ENCODE data around the gene NKD1.

Gene NKD1

GRCh38 chr16:50674831-50675230 lies 126.6 kb downstream of the NKD1 start:
- WGBS, 2 donors (ENCODE audit: extremely low coverage in 2 of 2, insufficient read length in 2 of 2, insufficient replicate concordance in 1 of 2): no CpG with 5 or more reads among the region's 4 CpGs
- Histone ChIP-seq H3K4me1 (ENCODE audit: control insufficient read depth in 2 of 2, insufficient read depth in 1 of 2, low read depth in 1 of 2, low read length in 2 of 2) (no peaks in the 10 kb centered on the region), H3K9ac (ENCODE audit: low read depth, low read length, poor library complexity) (no peak overlapping the region), H3K4me2 (ENCODE audit: insufficient read depth, low read length, poor library complexity, severe bottlenecking) (no peak overlapping the region), H3K14ac (ENCODE audit: low read length) (no peak overlapping the region), H3K79me1 (ENCODE audit: low read depth, low read length) (no peaks in the 10 kb centered on the region), H4K91ac (ENCODE audit: low read depth, low read length, poor library complexity) (no peak overlapping the region), H3K36me3 (replicated peaks in 1 of 2; ENCODE audit: control insufficient read depth in 2 of 2, insufficient read depth in 2 of 2, low read length in 2 of 2) (no peaks in the 10 kb centered on the region), H2BK5ac (ENCODE audit: low read length) (no peak overlapping the region), H2BK15ac (ENCODE audit: low read length) (no peak overlapping the region), H2AK5ac (ENCODE audit: low read depth, low read length) (no peak overlapping the region), H3K23ac (ENCODE audit: low read depth, low read length, poor library complexity) (no peak overlapping the region), H3K4ac (ENCODE audit: low read length) (no peak overlapping the region), H3K4me3 (ENCODE audit: low read length in 2 of 2) (no peak overlapping the region), H3K9me3 (replicated peaks in 1 of 2; ENCODE audit: control insufficient read depth in 2 of 2, insufficient read depth in 1 of 2, low read depth in 1 of 2, low read length in 2 of 2) (peaks cover 10 to 15% of the 10 kb centered on the region in 2 donors), H2BK120ac (ENCODE audit: low read depth, low read length) (no peak overlapping the region), H3K27me3 (ENCODE audit: control insufficient read depth in 3 of 3, insufficient read depth in 3 of 3, low read depth in 1 of 3, low read length in 3 of 3) (no peaks in the 10 kb centered on the region), H3K27ac (replicated peaks; ENCODE audit: low read length) (no peak overlapping the region), H2AFZ (ENCODE audit: low read length) (no peak overlapping the region), H3K18ac (ENCODE audit: low read length) (no peak overlapping the region), H2BK12ac (ENCODE audit: low read length) (no peak overlapping the region), H4K8ac (ENCODE audit: low read depth, low read length) (no peak overlapping the region)
- DNase-seq (ENCODE audit: low spot score): no peak

GRCh38 chr16:50675686-50676610 lies 127.8 kb downstream of the NKD1 start:
- no peak overlapping the region for H2AK5ac ChIP-seq (ENCODE audit: low read depth, low read length)
- no peak overlapping the region for H4K91ac ChIP-seq (ENCODE audit: low read depth, low read length, poor library complexity)
- H3K9me3 ChIP-seq (replicated peaks in 1 of 2; ENCODE audit: control insufficient read depth in 2 of 2, insufficient read depth in 1 of 2, low read depth in 1 of 2, low read length in 2 of 2): peaks cover 10 to 15% of the 10 kb centered on the region in 2 donors
- no peak overlapping the region for H3K4me3 ChIP-seq (ENCODE audit: low read length in 2 of 2)
- no peaks in the 10 kb centered on the region for H3K36me3 ChIP-seq (replicated peaks in 1 of 2; ENCODE audit: control insufficient read depth in 2 of 2, insufficient read depth in 2 of 2, low read length in 2 of 2)
- no peak overlapping the region for H2BK120ac ChIP-seq (ENCODE audit: low read depth, low read length)
- no CpG with 5 or more reads among the region's 23 CpGs for WGBS, 2 donors (ENCODE audit: extremely low coverage in 2 of 2, insufficient read length in 2 of 2, insufficient replicate concordance in 1 of 2)
- H3K4ac ChIP-seq (ENCODE audit: low read length): no peak overlapping the region
- no peak overlapping the region for H2BK12ac ChIP-seq (ENCODE audit: low read length)
- no peak for DNase-seq (ENCODE audit: low spot score)
- no peak overlapping the region for H3K9ac ChIP-seq (ENCODE audit: low read depth, low read length, poor library complexity)
- H3K23ac ChIP-seq (ENCODE audit: low read depth, low read length, poor library complexity): no peak overlapping the region
- H3K27ac ChIP-seq (replicated peaks; ENCODE audit: low read length): no peak overlapping the region
- peak overlapping the region; percentile 35 for H3K18ac ChIP-seq (ENCODE audit: low read length)
- no peak overlapping the region for H3K14ac ChIP-seq (ENCODE audit: low read length)
- H4K8ac ChIP-seq (ENCODE audit: low read depth, low read length): no peak overlapping the region
- no peak overlapping the region for H2AFZ ChIP-seq (ENCODE audit: low read length)
- no peaks in the 10 kb centered on the region for H3K79me1 ChIP-seq (ENCODE audit: low read depth, low read length)
- H2BK15ac ChIP-seq (ENCODE audit: low read length): peak overlapping the region; percentile 21
- no peaks in the 10 kb centered on the region for H3K27me3 ChIP-seq (ENCODE audit: control insufficient read depth in 3 of 3, insufficient read depth in 3 of 3, low read depth in 1 of 3, low read length in 3 of 3)
- no peak overlapping the region for H2BK5ac ChIP-seq (ENCODE audit: low read length)
- no peaks in the 10 kb centered on the region for H3K4me1 ChIP-seq (ENCODE audit: control insufficient read depth in 2 of 2, insufficient read depth in 1 of 2, low read depth in 1 of 2, low read length in 2 of 2)
- no peak overlapping the region for H3K4me2 ChIP-seq (ENCODE audit: insufficient read depth, low read length, poor library complexity, severe bottlenecking)

GRCh38 chr16:50676684-50677225 lies 128.6 kb downstream of the NKD1 start:
- Histone ChIP-seq H2AFZ (ENCODE audit: low read length) (no peak overlapping the region), H3K36me3 (replicated peaks in 1 of 2; ENCODE audit: control insufficient read depth in 2 of 2, insufficient read depth in 2 of 2, low read length in 2 of 2) (no peaks in the 10 kb centered on the region), H2AK5ac (ENCODE audit: low read depth, low read length) (peak overlapping the region; percentile 30), H3K9ac (ENCODE audit: low read depth, low read length, poor library complexity) (no peak overlapping the region), H3K4ac (ENCODE audit: low read length) (no peak overlapping the region), H3K27ac (replicated peaks; ENCODE audit: low read length) (no peak overlapping the region), H4K91ac (ENCODE audit: low read depth, low read length, poor library complexity) (no peak overlapping the region), H2BK120ac (ENCODE audit: low read depth, low read length) (no peak overlapping the region), H3K18ac (ENCODE audit: low read length) (no peak overlapping the region), H3K79me1 (ENCODE audit: low read depth, low read length) (no peaks in the 10 kb centered on the region), H2BK5ac (ENCODE audit: low read length) (no peak overlapping the region), H3K27me3 (ENCODE audit: control insufficient read depth in 3 of 3, insufficient read depth in 3 of 3, low read depth in 1 of 3, low read length in 3 of 3) (no peaks in the 10 kb centered on the region), H3K14ac (ENCODE audit: low read length) (no peak overlapping the region), H3K4me3 (ENCODE audit: low read length in 2 of 2) (no peak overlapping the region), H3K4me2 (ENCODE audit: insufficient read depth, low read length, poor library complexity, severe bottlenecking) (no peak overlapping the region), H4K8ac (ENCODE audit: low read depth, low read length) (no peak overlapping the region), H3K4me1 (ENCODE audit: control insufficient read depth in 2 of 2, insufficient read depth in 1 of 2, low read depth in 1 of 2, low read length in 2 of 2) (no peaks in the 10 kb centered on the region), H3K9me3 (replicated peaks in 1 of 2; ENCODE audit: control insufficient read depth in 2 of 2, insufficient read depth in 1 of 2, low read depth in 1 of 2, low read length in 2 of 2) (peaks cover 8 to 11% of the 10 kb centered on the region in 2 donors), H2BK15ac (ENCODE audit: low read length) (no peak overlapping the region), H3K23ac (ENCODE audit: low read depth, low read length, poor library complexity) (no peak overlapping the region), H2BK12ac (ENCODE audit: low read length) (no peak overlapping the region)
- no CpG with 5 or more reads among the region's 9 CpGs for WGBS, 2 donors (ENCODE audit: extremely low coverage in 2 of 2, insufficient read length in 2 of 2, insufficient replicate concordance in 1 of 2)
- no peak for DNase-seq (ENCODE audit: low spot score)

- Histone ChIP-seq H3K36me3 (replicated peaks in 1 of 2; ENCODE audit: control insufficient read depth in 2 of 2, insufficient read depth in 2 of 2, low read length in 2 of 2) (no peaks in the 10 kb centered on the region), H2BK15ac (ENCODE audit: low read length) (no peak overlapping the region), H3K14ac (ENCODE audit: low read length) (no peak overlapping the region), H3K18ac (ENCODE audit: low read length) (no peak overlapping the region), H2BK5ac (ENCODE audit: low read length) (peak overlapping the region; percentile 47), H3K9me3 (replicated peaks in 1 of 2; ENCODE audit: control insufficient read depth in 2 of 2, insufficient read depth in 1 of 2, low read depth in 1 of 2, low read length in 2 of 2) (peaks cover 2 to 5% of the 10 kb centered on the region in 2 donors), H3K9ac (ENCODE audit: low read depth, low read length, poor library complexity) (no peak overlapping the region), H3K4me2 (ENCODE audit: insufficient read depth, low read length, poor library complexity, severe bottlenecking) (no peak overlapping the region), H3K79me1 (ENCODE audit: low read depth, low read length) (no peaks in the 10 kb centered on the region), H2AK5ac (ENCODE audit: low read depth, low read length) (no peak overlapping the region), H3K27me3 (ENCODE audit: control insufficient read depth in 3 of 3, insufficient read depth in 3 of 3, low read depth in 1 of 3, low read length in 3 of 3) (no peaks in the 10 kb centered on the region), H3K4me3 (ENCODE audit: low read length in 2 of 2) (no peak overlapping the region), H2BK120ac (ENCODE audit: low read depth, low read length) (no peak overlapping the region), H4K8ac (ENCODE audit: low read depth, low read length) (no peak overlapping the region), H3K27ac (replicated peaks; ENCODE audit: low read length) (no peak overlapping the region), H3K4ac (ENCODE audit: low read length) (no peak overlapping the region), H2BK12ac (ENCODE audit: low read length) (no peak overlapping the region), H3K23ac (ENCODE audit: low read depth, low read length, poor library complexity) (no peak overlapping the region), H2AFZ (ENCODE audit: low read length) (no peak overlapping the region), H3K4me1 (ENCODE audit: control insufficient read depth in 2 of 2, insufficient read depth in 1 of 2, low read depth in 1 of 2, low read length in 2 of 2) (no peaks in the 10 kb centered on the region), H4K91ac (ENCODE audit: low read depth, low read length, poor library complexity) (no peak overlapping the region)
- DNase-seq (ENCODE audit: low spot score): no peak
- WGBS, 2 donors (ENCODE audit: extremely low coverage in 2 of 2, insufficient read length in 2 of 2, insufficient replicate concordance in 1 of 2): no CpG with 5 or more reads among the region's 7 CpGs
Measured at GRCh38 chr16:50677351-50677750, 129.2 kb downstream of the NKD1 start.

All from neuronal stem cell (in vitro differentiated cells).